Measurements from ENCODE around the gene ST8SIA1. TPM values are rescaled to one million over a fixed set of nuclear protein-coding genes. Genes with fewer than 3 reads are reported as not detected.
"Not testable (repeated sequence)": the region's sequence is repeated elsewhere in the genome, so short reads cannot be mapped to it uniquely, and the experiment has no call there.

The ST8SIA1 gene
- total RNA-seq, 1 experiment from 2014 or later, result not detected

DNA sequence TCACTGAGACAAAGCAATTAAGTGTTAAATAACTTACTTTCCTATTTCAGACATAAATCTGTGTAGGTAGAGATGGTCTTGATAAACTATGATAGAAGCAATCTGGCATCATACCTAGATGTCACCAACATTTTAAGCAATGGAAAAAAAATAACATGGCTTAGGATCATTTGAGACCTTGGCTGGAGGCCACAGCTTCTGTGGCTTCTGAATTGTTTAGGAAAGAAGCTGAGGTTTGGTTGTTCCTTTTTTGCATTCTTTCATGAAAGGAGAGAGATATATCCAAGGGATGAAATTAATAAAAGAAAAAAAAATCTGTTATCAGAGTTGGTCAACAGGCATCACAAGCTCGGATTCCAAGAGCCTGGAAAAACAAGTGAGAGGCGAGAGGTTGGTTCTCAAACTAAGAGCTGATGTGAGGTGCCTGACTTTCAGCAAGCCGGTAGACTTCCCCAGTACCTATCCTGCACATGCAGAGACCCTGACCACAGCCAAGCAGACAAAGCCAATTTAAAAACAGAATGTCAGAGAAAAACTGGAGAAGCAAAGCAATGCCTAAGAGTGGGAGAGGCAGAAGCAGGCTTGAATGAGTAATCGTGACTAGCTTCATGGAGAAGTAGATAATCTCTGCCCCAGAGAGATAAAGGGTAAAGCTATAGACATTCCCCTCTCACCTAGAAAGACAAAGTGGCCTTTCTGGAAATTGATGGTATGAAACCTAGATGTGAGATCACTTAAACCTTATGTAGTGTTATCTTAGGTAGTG lies 43.4 kb upstream of the ST8SIA1 start:
- no TSS peak for BruUV-seq (replicated peaks)

DNA sequence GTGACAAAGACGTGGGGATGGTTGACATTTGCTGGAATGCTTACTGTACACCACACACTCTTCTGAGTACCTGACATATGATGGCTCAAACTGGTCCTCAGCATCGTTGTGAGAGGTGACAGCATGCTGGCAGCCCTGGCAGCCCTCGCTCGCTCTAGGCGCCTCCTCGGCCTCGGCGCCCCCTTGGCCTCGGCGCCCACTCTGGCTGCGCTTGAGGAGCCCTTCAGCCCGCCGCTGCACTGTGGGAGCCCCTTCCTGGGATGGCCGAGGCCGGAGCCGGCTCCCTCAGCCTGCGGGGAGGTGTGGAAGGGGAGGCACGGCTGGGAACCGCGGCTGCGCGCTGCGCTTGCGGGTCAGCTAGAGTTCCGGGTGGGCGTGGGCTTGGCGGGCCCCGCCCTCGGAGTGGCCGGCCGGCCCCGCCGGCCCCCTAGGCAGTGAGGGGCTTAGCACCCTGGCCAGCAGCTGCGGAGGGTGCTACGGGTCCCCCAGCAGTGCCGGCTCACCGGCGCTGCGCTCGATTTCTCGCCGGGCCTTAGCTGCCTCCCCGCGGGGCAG lies 42.2 kb upstream of the ST8SIA1 start:
- ATAC-seq; H2AFZ ChIP-seq (ENCODE audit: low read depth, low read length, poor library complexity, severe bottlenecking); H3K4me2 ChIP-seq (ENCODE audit: low read length); DNase-seq (ENCODE audit: low read depth, low spot score); POLR2A ChIA-PET; H3K4me3 ChIP-seq (replicated peaks in 1 of 2; ENCODE audit: low read depth in 1 of 2, low read length in 2 of 2); H3K27me3 ChIP-seq (ENCODE audit: insufficient read depth, low read length); H3K79me2 ChIP-seq (ENCODE audit: insufficient read depth, low read length); H3K36me3 ChIP-seq (ENCODE audit: control insufficient read depth in 1 of 2, insufficient read depth in 2 of 2, low read length in 2 of 2); intact Hi-C loops (cut with micrococcal nuclease); H3K27ac ChIP-seq (ENCODE audit: low read depth, low read length); RAD21 ChIA-PET (ENCODE audit: low non-redundant PET in 1 of 2, low total read pairs in 2 of 2, uncharacterized antibody in 2 of 2, unreplicated experiment in 2 of 2); H4K20me1 ChIP-seq (ENCODE audit: insufficient read depth); BruUV-seq (replicated peaks); H3K9me3 ChIP-seq (ENCODE audit: control insufficient read depth in 1 of 2, insufficient read depth in 1 of 2, low read depth in 1 of 2, low read length in 2 of 2); H3K9me2 ChIP-seq (ENCODE audit: insufficient read depth); CTCF ChIA-PET; H3K9ac ChIP-seq (ENCODE audit: low read length); H3K4me1 ChIP-seq (ENCODE audit: control insufficient read depth in 1 of 2, insufficient read depth in 2 of 2, low read length in 2 of 2): not testable (repeated sequence)

More for the DNA sequence above, 43.4 kb upstream of the ST8SIA1 start:
- Histone ChIP-seq H3K36me3 (ENCODE audit: control insufficient read depth in 1 of 2, insufficient read depth in 2 of 2, low read length in 2 of 2) (no peaks in the 10 kb centered on the region), H3K4me1 (ENCODE audit: control insufficient read depth in 1 of 2, insufficient read depth in 2 of 2, low read length in 2 of 2) (no peaks in the 10 kb centered on the region), H3K9me3 (ENCODE audit: control insufficient read depth in 1 of 2, insufficient read depth in 1 of 2, low read depth in 1 of 2, low read length in 2 of 2) (no peaks in the 10 kb centered on the region), H3K4me2 (ENCODE audit: low read length) (no peak overlapping the region), H3K9ac (ENCODE audit: low read length) (no peak overlapping the region), H3K79me2 (ENCODE audit: insufficient read depth, low read length) (no peaks in the 10 kb centered on the region), H3K27me3 (ENCODE audit: insufficient read depth, low read length) (no peaks in the 10 kb centered on the region), H4K20me1 (ENCODE audit: insufficient read depth) (no peaks in the 10 kb centered on the region), H3K27ac (ENCODE audit: low read depth, low read length) (no peak overlapping the region), H3K4me3 (replicated peaks in 1 of 2; ENCODE audit: low read depth in 1 of 2, low read length in 2 of 2) (no peak overlapping the region), H2AFZ (ENCODE audit: low read depth, low read length, poor library complexity, severe bottlenecking) (no peak overlapping the region), H3K9me2 (ENCODE audit: insufficient read depth) (no peaks in the 10 kb centered on the region)
- ChIA-PET POLR2A (no interaction called here), RAD21 (ENCODE audit: low non-redundant PET in 1 of 2, low total read pairs in 2 of 2, uncharacterized antibody in 2 of 2, unreplicated experiment in 2 of 2) (no interaction called here), CTCF (no interaction called here)
- intact Hi-C loops (cut with micrococcal nuclease), result no loop called here
- TF ChIP-seq POLR2A (IDR thresholded peaks at IDR 0.05; ENCODE audit: borderline replicate concordance, extremely low read depth, insufficient read depth, insufficient read length) (no peak), YY1 (IDR thresholded peaks at IDR 0.05; ENCODE audit: extremely low read depth, insufficient replicate concordance, low read depth, low read length) (no peak), SRF (IDR thresholded peaks at IDR 0.05; ENCODE audit: low read depth) (no peak), CBX3 (IDR thresholded peaks at IDR 0.05; ENCODE audit: low read depth) (no peak), JUND (IDR thresholded peaks at IDR 0.05) (no peak), ELF1 (IDR thresholded peaks at IDR 0.05; ENCODE audit: borderline replicate concordance, low read depth) (no peak), TCF7L2 (IDR thresholded peaks at IDR 0.05; ENCODE audit: borderline replicate concordance, extremely low read depth, insufficient read depth, insufficient read length) (no peak), ZFX (IDR thresholded peaks at IDR 0.05) (no peak)
- TF ChIP-seq, protein P1, sequence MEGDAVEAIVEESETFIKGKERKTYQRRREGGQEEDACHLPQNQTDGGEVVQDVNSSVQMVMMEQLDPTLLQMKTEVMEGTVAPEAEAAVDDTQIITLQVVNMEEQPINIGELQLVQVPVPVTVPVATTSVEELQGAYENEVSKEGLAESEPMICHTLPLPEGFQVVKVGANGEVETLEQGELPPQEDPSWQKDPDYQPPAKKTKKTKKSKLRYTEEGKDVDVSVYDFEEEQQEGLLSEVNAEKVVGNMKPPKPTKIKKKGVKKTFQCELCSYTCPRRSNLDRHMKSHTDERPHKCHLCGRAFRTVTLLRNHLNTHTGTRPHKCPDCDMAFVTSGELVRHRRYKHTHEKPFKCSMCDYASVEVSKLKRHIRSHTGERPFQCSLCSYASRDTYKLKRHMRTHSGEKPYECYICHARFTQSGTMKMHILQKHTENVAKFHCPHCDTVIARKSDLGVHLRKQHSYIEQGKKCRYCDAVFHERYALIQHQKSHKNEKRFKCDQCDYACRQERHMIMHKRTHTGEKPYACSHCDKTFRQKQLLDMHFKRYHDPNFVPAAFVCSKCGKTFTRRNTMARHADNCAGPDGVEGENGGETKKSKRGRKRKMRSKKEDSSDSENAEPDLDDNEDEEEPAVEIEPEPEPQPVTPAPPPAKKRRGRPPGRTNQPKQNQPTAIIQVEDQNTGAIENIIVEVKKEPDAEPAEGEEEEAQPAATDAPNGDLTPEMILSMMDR (IDR thresholded peaks at IDR 0.05 in 2 of 3, conservative IDR thresholded peaks at IDR 0.05 in 1 of 3; ENCODE audit: borderline replicate concordance in 1 of 3, insufficient read depth in 1 of 3, low read depth in 2 of 3, low read length in 2 of 3), result no peak
- DNase-seq (ENCODE audit: low read depth, low spot score) (no peak), ATAC-seq (no peak)
